Hepatocyte (in vitro differentiated cells): Measurements from ENCODE around the gene GLI3.

ENCODE experiments used
- EZH2 ChIP-seq: fragments of 200-600 bp; sonication (generic); IDR thresholded peaks from 2 replicates; pipeline ENCODE4 v1.6.1; 2016; ENCODE audit warnings: antibody characterized with exemption, mild to moderate bottlenecking, borderline replicate concordance
- EZH2phosphoT487 ChIP-seq: fragments of 200-600 bp; sonication (generic); IDR thresholded peaks from one replicate; pipeline ENCODE4 v1.6.1; 2018; ENCODE audit warnings: antibody characterized with exemption, mild to moderate bottlenecking, low read depth, moderate library complexity; ENCODE audit not compliant: unreplicated experiment, severe bottlenecking
- TF ChIP-seq, protein P1 (sequence below): fragments of 200-600 bp; sonication (generic); IDR thresholded peaks from 2 replicates; pipeline ENCODE4 v1.5.1; 2016; ENCODE audit warnings: antibody characterized with exemption, mild to moderate bottlenecking; ENCODE audit not compliant: poor library complexity

DNA sequence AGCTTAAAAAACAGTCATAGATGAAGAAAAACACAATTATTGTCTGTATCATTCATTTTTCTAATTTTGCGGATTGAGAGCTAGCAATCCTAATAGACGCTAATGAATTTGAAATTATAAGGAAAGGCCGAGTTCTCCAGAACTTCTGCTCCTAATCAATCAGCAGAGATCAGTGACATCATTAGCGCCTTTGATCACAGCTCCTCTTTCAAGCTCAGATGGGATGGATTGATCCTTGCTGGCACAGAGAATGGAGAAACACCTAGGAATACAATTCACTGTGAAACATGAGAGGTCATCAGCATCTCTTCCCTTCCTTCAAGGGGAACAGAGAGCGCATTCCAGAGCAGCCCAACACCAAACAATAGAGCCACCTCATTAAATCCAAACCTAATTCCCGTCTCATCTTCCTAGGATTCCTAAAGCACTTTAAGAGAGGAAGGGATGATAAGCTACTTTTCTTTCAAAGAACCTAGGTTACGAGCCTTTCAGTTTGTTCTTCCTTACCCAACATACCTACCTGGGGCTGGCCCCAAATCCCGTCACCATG, 24.4 kb downstream of the GLI3 start:
- TF ChIP-seq, protein P1, sequence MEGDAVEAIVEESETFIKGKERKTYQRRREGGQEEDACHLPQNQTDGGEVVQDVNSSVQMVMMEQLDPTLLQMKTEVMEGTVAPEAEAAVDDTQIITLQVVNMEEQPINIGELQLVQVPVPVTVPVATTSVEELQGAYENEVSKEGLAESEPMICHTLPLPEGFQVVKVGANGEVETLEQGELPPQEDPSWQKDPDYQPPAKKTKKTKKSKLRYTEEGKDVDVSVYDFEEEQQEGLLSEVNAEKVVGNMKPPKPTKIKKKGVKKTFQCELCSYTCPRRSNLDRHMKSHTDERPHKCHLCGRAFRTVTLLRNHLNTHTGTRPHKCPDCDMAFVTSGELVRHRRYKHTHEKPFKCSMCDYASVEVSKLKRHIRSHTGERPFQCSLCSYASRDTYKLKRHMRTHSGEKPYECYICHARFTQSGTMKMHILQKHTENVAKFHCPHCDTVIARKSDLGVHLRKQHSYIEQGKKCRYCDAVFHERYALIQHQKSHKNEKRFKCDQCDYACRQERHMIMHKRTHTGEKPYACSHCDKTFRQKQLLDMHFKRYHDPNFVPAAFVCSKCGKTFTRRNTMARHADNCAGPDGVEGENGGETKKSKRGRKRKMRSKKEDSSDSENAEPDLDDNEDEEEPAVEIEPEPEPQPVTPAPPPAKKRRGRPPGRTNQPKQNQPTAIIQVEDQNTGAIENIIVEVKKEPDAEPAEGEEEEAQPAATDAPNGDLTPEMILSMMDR = no peak
- TF ChIP-seq EZH2phosphoT487 (no peak), EZH2 (no peak)
